Globus pallidus (tissue), 1 donor: ENCODE data around the gene TUT4.
"Not testable (repeated sequence)": the region's sequence is repeated elsewhere in the genome, so short reads cannot be mapped to it uniquely, and the experiment has no call there.

Experiments
- DNase-seq: peaks from one replicate; pipeline ENCODE4 v3.0.0-alpha.2; 2015; ENCODE audit warnings: low spot score

TUT4 gene

DNA sequence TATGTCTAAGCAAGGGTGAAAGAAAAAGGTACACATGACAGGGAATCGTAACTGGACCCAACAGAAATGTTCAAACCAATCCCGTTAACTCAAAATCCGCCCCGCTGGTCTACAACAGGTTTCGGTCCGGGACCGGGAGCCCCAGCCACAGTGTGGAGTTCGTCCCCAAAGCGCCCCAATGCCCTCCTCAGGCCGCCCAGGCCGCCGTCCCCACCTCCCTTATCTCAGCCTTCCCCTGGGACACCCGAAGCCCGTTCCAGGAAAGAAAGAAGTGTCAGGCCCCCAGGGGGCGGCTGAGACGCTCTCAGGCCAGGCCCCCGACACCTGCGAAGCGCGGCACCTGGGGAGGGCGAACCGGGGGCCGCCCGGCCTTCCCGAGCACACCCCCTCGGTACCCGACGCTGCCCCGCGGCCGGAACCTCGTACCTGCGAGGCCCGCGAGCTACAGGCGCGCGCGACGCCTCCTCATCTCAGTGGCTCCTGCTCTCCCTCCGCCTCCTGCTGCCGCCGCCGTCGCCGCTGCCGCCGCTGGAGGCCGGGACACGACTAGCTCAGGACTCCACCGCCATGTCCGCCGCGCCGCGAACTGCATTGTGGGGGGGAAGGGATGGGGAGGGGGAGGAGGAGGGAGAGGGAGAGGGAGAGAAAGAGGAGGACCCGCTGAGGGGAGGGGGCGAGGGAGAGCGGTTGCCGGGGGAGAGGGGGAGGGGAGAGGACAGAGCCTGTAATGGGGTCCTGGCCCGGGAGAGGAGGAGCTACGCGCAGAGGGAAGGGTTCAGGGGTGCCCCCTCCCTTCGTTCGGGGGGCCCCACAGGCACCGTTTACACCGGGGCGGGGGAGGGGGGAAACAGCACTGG, at the start of gene TUT4:
TSS of gene TUT4 (minus strand) at position 588 of the 857 bp plus-strand sequence. CDS start 26,812 bp downstream, outside the sequence.
- peak; percentile 81 for DNase-seq

DNA sequence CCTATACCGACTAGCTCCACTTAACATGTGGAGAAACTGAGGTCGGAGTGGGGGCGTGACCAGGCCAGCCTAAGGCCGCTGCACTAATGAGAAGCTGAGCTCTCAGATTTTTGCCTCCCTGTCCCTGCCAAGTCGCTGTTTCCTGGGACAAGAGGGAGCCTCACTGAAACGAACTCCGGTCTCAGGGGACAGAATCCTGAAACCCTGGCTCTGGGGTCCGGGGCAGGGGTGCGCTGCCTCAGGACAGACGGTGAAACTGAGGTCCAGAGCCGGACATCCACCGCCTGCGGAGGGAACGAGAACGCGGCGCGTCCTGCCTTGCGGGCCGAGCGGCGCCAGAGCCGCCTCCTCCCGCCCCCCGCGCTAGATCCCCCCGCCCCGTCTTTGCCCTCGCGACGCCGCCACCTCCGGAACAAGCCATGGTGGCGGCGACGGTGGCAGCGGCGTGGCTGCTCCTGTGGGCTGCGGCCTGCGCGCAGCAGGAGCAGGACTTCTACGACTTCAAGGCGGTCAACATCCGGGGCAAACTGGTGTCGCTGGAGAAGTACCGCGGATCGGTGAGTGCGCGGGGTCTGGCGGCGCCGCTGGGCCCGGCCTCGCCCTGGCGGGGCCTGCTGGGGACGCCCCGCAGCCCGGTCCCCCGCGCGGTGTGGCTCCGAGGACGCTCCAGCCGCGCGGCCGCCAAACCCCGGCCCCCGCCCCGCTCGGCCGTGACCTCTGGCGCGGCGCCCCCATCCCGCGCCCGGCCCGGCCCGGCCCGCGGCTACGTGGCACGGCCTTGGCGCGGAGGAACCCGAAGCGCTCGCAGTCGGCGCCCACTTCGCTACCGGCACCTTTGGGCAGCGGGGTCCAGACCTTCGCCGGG, 49.3 kb upstream of the TUT4 start, which contains the start of gene GPX7:
TSS of gene GPX7 (plus strand) at position 381 of the 865 bp plus-strand sequence. CDS start at position 420, 39 bp downstream.
- peak; percentile 28 for DNase-seq

GRCh38 chr1:52601519-52601918, 48.6 kb upstream of the TUT4 start:
- DNase-seq: no peak

- DNase-seq: no peak
Observed at GRCh38 chr1:52600533-52601179, 47.8 kb upstream of the TUT4 start.

GRCh38 chr1:52599236-52599635, 46.3 kb upstream of the TUT4 start:
- DNase-seq: no peak

GRCh38 chr1:52598729-52599128, 45.8 kb upstream of the TUT4 start:
- DNase-seq: no peak

DNA sequence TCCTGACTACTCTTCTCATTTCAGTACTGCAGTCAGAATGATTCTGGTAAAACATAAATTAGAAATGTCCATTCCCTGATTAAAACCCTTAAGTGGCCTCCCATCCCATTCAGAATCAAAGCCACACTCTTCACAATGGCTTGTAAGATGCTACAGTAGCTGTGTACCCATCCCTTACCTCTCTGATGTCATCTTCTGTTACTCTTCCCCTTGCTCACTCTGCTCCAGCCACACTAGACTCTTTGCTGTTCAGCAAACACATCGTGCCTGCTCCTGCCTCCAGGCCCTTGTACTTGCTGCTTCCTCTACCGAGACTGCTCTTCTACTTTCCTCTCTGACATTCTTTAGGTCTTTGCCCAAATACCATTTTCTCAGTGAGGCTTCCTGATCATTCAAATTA, 45.0 kb upstream of the TUT4 start:
- no peak for DNase-seq

DNA sequence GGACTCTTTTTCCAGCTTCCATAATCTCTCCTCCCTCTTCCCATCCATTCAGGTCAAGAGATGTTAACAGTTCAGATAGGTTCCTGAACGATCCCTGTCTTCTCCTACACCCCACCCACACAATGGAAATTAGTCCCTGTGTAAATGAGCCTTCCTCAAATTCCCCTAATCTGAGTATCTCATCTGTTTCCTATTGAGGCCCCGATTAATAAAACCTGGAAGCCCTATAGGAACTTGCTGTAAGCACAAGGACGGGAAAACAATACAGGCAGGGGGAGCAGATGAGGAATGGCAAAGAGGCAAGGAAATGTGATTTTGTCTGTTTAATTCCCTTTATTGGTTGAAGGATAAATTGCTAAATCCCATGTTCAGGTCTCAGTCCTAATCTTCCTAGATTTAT, 42.2 kb upstream of the TUT4 start:
- no peak for DNase-seq

DNA sequence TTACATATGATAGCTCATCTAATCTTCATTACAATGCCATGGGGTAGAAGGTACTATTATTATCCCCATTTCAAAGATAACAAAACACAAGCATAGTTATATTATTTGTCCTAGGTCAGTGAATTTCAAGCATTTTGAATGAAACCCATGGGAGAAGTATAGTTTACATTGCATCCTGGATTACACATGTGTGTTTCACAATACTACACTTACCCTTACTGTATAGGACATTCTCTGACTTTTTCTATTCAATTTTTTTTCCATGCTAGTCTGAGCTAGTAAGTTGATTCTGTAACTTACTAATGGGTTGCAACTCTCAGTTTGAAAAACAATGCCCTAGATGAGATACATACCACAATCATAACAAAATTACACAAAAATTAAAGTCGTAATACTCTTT, 40.6 kb upstream of the TUT4 start:
- no peak for DNase-seq

DNA sequence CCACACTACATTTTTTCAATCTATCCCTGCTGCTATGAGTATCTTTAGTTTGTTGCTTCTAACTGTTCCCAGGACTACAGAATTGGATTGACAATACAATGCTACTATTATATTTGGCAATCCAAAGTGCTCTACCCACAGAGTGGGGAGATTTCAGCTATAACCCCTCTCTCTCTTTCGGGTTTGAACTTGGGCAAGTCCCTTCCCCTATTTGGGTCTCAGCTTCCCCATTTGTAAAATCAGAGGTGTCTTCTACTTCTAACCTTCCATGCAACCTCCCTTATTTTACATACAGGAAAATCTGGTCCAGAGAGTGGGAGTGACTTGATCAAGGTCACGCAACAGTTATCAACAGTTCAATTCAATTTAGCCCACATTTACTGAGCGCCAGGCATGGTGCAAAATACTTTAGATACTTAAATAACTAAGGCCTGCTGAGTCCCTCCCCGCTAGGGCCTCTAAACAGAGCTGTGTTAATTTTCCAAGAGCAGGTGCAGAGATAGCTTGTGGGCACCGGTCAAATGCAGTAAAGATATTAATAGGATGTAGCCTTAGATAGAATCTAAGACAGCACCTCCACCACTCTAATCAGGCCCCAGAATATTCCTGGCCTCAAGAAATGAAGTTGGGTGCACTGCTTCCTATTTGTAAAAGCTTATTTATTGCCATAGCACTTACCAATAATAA, 39.9 kb upstream of the TUT4 start:
- DNase-seq: no peak

- DNase-seq: no peak
Observed at GRCh38 chr1:52590266-52590665, 37.4 kb upstream of the TUT4 start.

DNA sequence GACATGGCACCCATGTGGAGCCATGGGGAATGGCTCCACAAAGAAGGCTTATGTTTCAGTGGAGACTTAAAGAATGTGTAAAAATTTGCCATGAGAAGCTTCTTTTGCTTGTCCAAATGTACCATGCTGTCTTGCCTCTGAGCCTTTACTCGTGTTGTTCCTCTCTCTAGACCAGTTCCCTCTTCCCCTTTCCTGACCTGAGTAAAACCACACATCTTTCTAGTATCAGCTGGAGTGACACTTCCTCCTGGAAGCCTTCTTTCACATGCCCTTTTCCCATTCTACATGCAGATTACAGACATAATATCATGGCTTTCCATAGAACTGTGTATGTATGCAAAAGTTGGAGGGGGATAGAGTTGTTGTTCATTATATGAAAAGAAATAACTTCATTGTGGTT, 35.6 kb upstream of the TUT4 start:
- peak; percentile 16 for DNase-seq

- DNase-seq: no peak
Observed at GRCh38 chr1:52588027-52588426, 35.1 kb upstream of the TUT4 start.

DNA sequence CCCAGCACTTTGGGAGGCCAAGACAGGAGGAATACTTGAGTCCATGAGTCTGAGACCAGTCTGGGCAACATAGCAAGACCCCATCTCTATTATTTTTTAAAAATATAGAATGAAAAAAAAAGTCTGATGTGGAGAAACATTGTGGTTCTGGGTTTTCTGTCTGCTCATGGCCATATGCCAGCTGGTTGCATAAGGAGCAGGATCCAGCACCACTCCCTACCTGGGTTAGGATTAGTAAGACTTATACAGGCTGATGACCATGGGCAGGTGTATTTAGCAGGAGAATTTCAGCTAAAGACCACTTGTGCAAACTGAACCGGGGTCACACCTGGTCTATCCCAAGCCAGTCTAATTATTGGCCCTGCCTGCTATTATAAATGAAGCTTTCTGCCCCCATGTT, 32.6 kb upstream of the TUT4 start:
- DNase-seq: no peak

DNA sequence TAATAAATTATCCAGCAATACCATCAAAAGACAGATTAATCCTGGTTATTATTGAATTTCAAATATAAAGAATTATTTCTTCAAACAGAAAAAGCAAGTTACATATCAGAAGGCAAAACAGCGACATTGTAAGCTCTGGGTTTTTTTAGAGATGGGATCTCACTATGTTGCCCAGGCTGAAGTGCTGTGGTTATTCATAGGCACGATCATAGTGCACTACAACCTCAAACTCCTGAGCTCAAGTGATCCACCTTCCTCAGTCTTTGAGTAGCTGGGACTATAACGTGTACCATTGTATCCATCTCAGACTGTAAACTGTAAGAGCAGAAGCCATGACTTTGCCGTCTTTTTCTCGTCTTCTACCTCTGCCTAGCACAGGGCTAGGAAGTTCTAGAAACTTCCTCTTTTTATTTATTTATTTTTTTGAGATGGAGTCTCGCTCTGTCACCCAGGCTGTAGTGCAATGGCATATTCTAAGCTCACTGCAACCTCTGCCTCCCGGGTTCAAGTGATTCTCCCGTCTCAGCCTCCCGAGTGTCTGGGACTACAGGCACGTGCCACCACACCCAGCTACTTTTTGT, 29.3 kb upstream of the TUT4 start:
- no peak for DNase-seq

DNA sequence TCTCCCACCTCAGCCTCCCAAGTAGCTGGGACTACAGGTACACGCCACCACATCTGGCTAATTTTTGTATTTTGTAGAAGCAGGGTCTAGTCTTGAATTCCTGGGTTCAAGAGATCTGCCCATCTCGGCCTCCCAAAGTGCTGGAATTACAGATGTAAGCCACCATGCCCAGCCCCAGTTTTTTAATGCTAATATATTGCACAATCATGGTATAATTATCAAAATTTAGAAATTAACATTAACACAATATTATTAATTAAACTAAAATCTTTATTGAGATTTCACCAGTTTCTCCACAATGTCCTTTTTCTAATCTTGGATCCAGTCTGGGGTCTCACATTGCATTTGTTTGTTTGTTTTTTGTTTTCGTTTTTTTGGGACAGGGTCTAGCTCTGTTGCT, 27.4 kb upstream of the TUT4 start:
- no peak for DNase-seq

DNA sequence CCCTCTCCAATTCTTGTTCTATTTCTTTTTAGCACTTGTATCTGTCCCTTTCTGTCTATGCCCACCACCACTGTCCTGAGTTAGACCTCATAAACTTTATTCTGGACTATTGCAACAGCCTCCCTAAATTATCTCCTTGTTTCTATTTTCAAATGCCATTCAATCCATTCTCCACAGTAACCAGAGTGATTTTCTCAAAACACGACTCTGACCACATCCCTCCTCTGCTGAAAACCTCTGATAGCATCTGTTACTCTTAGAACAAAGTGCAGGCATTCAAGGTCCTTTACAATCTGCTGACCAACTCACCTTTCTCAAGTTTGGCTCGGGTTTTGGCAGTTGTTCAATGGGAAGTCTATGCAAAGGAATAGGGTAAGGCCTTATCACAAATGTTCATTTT, 26.5 kb upstream of the TUT4 start:
- no peak for DNase-seq

- not testable (repeated sequence) for DNase-seq
Observed at GRCh38 chr1:52578066-52578465, 25.2 kb upstream of the TUT4 start.

GRCh38 chr1:52576074-52576473, 23.2 kb upstream of the TUT4 start:
- DNase-seq: no peak

- no peak for DNase-seq
Observed at GRCh38 chr1:52574594-52574993, 21.7 kb upstream of the TUT4 start.

GRCh38 chr1:52572387-52572786, 19.5 kb upstream of the TUT4 start:
- DNase-seq: no peak
